HUDEP-2 (cell line): Measurements from ENCODE around the gene GALNT14.

ENCODE experiments used
- DNase-seq, 76 experiments: peaks; one replicate each; lab custom pipeline; 2025; ENCODE audit not compliant: unreplicated experiment in 76 of 76; lab: John Stamatoyannopoulos, UW

The GALNT14 gene

DNA sequence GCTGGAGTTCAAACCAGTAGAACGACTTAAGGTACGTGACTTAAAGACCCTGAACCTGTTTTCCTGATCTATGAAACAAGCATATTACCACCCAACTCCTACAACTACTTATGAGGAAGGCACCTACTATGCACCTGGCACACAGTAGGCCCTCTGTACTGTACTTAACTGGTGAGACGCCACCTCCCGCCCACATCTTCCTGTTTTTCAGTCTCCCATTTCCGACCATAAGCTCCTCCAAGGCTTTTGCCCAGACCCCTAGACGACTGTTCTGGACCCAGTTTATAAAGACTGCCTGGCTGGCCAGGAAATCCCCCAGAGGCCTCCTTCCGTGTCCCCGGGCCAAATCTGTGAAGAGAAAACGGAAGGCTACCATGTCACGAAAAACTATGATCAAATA is 1.5 kb downstream of the GALNT14 start:
- peak in 1 of 76 experiments; percentile 12 for DNase-seq

- DNase-seq, result no peak
Measured at GRCh38 chr2:31136000-31136399, 2.2 kb downstream of the GALNT14 start.

DNA sequence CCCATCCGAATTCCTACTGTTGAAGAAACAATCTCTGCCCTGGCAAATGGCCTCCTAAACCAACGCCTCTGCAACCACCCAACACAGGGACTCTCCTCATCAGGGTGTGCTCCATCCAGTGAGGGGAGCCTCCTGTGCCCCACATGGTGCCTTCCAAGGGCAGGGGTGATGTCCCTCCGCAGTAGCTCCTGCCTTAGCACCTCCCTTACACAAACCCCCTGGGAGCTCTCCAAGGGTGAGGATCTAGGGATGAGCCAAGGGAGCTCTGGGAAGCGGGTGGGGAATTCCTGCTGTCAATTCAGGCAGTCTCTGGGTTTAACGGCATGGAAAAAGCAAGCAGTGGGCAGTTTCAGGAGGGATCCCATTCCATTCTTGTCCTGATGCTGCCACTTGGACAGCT is 3.8 kb downstream of the GALNT14 start:
- no peak for DNase-seq

DNA sequence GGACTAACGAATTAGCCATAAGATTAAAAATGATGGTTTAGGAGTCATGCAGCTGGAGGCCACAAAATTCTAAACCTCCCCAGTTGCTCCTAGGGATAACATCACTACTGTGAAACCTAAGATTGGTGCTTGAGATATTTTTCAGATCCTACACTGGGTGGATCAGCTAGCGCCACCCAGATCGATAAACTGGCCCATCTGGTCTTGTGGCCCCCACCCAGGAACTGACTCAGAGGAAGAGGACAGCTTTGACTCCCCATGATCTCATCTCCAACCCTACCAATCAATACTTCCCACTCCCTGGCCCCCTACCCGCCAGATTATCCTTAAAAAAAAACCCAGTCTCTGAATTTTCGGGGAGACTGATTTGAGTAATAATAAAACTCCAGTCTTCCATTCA is 5.5 kb downstream of the GALNT14 start:
- DNase-seq, result no peak

DNA sequence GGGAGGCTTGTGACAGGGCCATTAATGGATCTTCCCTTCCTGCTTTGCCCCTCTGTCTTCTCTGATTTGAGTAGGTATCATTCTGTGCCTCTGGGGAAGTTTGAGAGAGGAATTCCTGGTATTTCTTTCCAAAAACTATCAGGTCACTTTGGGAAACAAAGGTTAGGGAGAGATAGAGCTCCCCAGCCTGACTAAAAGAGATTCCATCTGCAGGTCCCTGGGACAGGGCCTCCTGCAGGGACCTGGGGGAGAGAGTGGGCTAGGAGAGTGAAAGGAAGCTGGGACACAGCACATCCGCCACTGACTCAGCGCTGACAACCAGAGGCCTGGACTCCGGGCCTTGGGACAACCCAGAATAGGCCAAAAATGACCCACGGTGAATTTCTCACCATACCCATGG is 6.4 kb downstream of the GALNT14 start:
- DNase-seq, result no peak

- DNase-seq, result no peak
Measured at GRCh38 chr2:31129375-31130171, 8.7 kb downstream of the GALNT14 start.

- DNase-seq, result no peak
Measured at GRCh38 chr2:31127931-31128330, 10.3 kb downstream of the GALNT14 start.

GRCh38 chr2:31125918-31126695 is 12.1 kb downstream of the GALNT14 start:
- no peak for DNase-seq

DNA sequence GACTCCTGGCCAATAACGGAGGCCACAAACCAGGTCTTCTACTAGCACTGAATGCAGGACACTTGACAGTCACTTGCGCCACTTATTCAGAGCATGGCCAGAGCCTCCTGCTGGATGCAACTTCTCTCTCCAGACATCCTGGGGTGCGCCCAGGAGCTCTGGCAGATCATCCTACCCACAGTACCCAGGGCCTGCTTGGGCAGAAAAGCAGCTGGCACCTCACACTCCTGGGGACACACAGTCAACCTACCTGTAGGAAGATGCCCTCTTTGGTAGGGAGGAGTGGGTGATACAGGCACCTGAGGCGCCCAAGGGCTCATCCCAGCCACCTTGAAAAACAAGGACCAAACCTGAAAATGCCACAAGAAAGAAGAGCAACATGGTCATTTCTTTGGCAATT is 13.3 kb downstream of the GALNT14 start:
- no peak for DNase-seq

DNA sequence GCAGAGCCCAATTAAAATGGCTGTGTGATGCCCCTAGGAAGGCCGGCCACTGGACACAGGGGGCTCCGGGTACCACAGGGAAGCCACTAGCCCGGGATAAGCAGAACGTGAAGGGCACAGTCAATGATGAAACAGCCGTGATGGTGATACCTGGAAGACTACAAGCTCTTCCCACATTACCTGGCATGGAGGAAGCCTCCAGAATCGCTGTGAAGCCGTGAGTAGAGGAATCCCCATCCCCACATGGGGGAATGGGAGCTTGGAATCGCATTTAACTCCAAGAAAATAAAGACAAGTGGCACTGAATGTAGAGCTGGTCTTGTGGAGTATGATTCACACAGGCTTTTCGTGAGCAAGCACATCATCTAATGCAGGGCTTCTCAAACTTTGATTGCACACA is 16.1 kb downstream of the GALNT14 start:
- DNase-seq, result no peak

- no peak for DNase-seq
Measured at GRCh38 chr2:31113765-31114164, 24.5 kb downstream of the GALNT14 start.

- DNase-seq, result no peak
Measured at GRCh38 chr2:31112544-31112943, 25.7 kb downstream of the GALNT14 start.

GRCh38 chr2:31110998-31111397 is 27.2 kb downstream of the GALNT14 start:
- no peak for DNase-seq

DNA sequence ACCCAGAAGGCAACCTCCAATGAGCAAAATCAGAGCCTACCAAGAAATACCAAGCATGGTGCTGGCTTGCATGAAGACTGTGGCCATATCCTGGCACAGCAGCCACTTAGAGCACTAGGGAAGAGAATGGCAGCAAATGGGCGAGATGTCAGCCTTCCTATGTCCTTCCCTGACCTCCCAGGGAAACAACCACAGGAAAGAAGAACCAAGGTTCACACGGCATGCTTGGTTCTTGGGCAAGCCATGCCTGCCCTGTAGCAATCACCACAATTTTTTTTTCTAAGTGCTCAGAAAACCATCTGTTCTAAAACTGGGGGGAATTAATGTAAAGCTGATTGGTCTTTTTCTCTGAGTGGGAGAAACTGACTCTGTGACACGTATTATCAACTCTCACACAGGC is 27.8 kb downstream of the GALNT14 start:
- DNase-seq, result no peak

DNA sequence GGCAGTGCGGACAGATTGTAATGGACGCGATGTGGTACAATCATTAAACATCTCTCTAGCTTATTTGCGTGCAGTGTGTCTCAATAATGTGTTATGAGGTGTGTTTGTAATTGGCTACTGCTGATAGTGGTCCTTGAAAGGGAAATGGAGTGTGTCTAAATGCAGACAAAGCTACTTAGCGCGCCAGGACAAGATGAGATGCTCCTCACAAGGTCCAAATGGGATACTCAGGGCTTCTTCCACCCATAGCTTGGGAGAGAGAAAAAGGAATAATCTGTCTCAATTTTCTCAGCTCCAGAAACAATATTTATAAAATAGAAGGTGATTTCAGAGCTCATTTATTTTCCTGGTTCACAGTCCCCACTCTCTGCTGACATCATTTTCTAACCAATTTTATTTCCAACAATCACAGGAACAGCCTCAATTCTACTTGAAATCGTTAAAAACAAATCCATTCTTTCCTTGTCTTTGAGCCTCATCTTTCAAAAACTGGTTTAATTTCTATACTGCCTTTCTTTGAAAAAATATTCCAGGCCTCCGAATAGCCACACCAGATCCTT is 28.5 kb downstream of the GALNT14 start:
- DNase-seq, result no peak

DNA sequence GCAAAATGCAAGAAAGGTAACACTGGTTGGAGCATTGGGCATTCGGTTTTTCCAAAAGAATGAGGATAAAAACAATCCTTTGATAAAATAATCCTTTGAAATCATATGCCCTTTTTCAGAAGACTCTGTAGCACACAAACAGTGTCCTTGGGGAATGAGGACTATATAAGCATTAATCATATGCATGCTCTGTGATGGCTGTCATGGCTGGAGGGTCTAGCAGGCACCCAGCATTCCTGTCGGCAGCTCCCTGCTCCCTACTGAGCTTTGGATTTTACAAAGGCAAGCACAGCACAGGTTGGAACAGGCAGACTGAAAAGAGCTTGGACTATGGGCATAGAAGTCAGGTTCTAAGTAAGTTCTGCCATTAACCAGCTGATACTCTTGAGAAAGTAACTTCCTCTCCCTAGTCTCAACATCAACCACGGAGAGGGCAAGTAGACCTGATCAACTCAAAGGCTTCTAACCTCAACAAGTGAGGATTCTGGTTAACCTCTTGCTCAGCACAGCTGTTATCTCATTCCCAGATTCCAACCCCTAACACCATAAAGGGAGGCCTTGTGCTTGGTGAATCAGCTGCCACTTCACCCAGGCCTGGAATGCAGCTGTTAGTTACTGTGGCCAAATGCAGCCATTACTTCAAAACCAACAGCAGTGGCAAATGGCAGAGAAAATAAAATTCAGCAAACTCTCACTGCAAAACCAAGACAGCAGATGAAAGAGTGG is 29.5 kb downstream of the GALNT14 start:
- no peak for DNase-seq

- DNase-seq, result no peak
Measured at GRCh38 chr2:31107591-31108300, 30.5 kb downstream of the GALNT14 start.

- DNase-seq, result no peak
Measured at GRCh38 chr2:31101701-31102100, 36.5 kb downstream of the GALNT14 start.

DNA sequence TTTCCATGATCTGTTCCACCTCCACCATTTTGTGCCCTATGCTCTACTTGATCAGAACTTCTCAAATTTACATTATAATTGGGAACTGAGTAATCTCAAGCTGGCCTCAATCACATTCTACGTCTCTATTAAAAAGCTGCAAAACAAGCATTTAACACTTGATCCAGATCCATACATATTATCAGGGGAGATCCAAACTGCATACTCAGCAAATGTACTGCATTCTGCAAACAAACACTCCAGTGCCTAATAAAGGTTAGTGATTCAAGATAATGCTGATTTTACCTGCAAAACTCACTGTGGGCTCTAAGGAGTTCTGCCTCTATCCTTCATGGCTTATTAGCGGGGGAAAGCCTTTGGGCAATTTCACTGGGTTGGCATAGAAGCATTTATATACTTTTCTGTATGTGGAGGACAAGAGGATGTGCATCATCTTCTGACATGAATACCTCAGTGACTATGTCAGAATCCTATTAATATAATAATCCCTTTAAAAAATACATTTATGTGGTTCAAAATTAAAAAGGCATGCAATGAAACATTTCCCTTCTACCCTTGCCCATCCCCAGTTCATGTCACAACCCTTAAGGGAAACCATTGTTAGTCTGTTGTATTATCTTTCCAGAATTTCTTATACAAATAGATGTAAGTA is 40.2 kb downstream of the GALNT14 start:
- no peak for DNase-seq

DNA sequence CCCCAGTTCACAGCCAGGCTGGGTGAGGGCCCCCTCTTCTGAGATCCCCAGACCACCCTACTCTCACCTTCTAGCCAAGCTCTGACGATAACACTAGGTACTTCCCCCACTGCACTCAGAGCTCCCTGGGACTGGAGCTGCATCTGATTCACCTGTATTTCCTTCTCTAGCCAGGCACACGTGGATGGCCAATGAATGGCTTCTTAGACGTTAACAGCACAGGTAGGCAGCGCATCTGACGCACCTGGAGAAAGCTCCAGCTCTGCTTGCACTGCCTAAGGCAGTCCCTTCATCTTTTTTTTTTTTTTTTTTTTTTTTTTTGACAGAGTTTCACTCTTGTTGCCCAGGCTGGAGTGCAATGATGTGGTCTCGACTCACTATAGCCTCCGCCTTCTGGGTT is 48.1 kb downstream of the GALNT14 start:
- no peak for DNase-seq
